Psoas muscle (tissue), 8 donors: ENCODE results near the gene SCN1A. TPM values are rescaled to one million over a fixed set of nuclear protein-coding genes. Genes with fewer than 3 reads are reported as not detected.

Experiments used
- ATAC-seq, 4 donors: fragments of 200-7000 bp; cut with Tn5 transposase; one replicate each; pipeline ENCODE4 v1.9.1; 2020; ENCODE audit warnings: moderate library complexity in 3 of 4, mild to moderate bottlenecking in 2 of 4
- DNase-seq, 2 donors: peaks; one replicate each; pipeline ENCODE4 v3.0.0-alpha.2; 2020
- H3K27ac ChIP-seq: fragments of 200-600 bp; one replicate; pipeline ENCODE4 v1.8.0; 2022
- H3K27me3 ChIP-seq, 3 donors: fragments of 200-600 bp in 1 of 3; one replicate each; pipeline versions ENCODE4 v1.6.1 to v1.8.0; 2013 to 2022; ENCODE audit warnings: low read length in 2 of 3, mild to moderate bottlenecking in 2 of 3, moderate library complexity in 1 of 3; ENCODE audit not compliant: insufficient read depth in 3 of 3
- H3K36me3 ChIP-seq, 2 donors: fragments of 200-600 bp in 1 of 2; one replicate each; pipeline versions ENCODE4 v1.6.1 to v1.8.0; 2013 to 2022; ENCODE audit warnings: low read depth in 1 of 2, mild to moderate bottlenecking in 1 of 2, moderate library complexity in 1 of 2; ENCODE audit not compliant: insufficient read depth in 1 of 2
- H3K4me1 ChIP-seq: fragments of 200-600 bp; one replicate; pipeline ENCODE4 v1.8.0; 2022
- H3K4me3 ChIP-seq: fragments of 200-600 bp; one replicate; pipeline ENCODE4 v1.8.0; 2022; ENCODE audit warnings: mild to moderate bottlenecking
- H3K9me3 ChIP-seq: fragments of 200-600 bp; one replicate; pipeline ENCODE4 v1.8.0; 2022
- CTCF ChIP-seq: fragments of 200-600 bp; IDR thresholded peaks from one replicate; pipeline ENCODE4 v1.8.0; 2022; ENCODE audit warnings: antibody characterized with exemption
- WGBS, 3 donors: extraction: QIAGEN DNeasy Blood & Tissue Kit; methylation state at CpG; one replicate each; pipeline versions ENCODE4 v1.1.6 to v1.1.7; 2013; 5-methylcytosine and 5-hydroxymethylcytosine counted together
- intact Hi-C, 2 donors: fragments of 100-400 bp; cut with DNase I; formaldehyde crosslinking; loops; one replicate each; pipeline versions ENCODE4 v1.11.0 to v1.14.2; 2022
- polyA plus RNA-seq, 3 donors: library from polyadenylated mRNA; stranded (reverse); fragments of 200-250 nt; gene quantifications; one replicate each; pipeline ENCODE4 v1.2.3, GENCODE V29; 2013
- total RNA-seq, 4 donors: library from RNA; stranded (reverse); fragmentation: NEBNext Ultra II Directional in 2 of 4; extraction: Animal tissue kit (Norgen Biotek cat#: 25700) in 2 of 4; gene quantifications; one replicate each; pipeline versions ENCODE4 v1.2.1 to v1.2.4, GENCODE V29; 2021 to 2023
- donor health status: healthy with polysubstance abuse.
- donor health status: DM: no; HTN: no; CAD: no; lungs with moderate emphysema.
- donor health status: Bipolar disorder and iron deficiency.
- donor health status: healthy.
- donor health status: DM: yes; HTN: yes; CAD: no.
- donor health status: DM: no; HTN: no; CAD: no.
- donor health status: DM: no; HTN: no; CAD: no.
- donor health status: DM: yes; HTN: yes; CAD: no.

SCN1A gene
- total and polyA plus RNA-seq, 7 donors: 0.01 TPM; not detected in 6

- no peaks in the 10 kb centered on the region for H3K27me3 ChIP-seq
- no peaks in the 10 kb centered on the region for H3K4me1 ChIP-seq
- DNase-seq: no peak
- TF ChIP-seq CTCF: no peak
- 87 to 97% (median 97%) methylated on average over 4 of the region's 4 CpGs for WGBS, 3 donors
- H3K36me3 ChIP-seq: no peaks in the 10 kb centered on the region
- no peaks in the 10 kb centered on the region for H3K9me3 ChIP-seq
- H3K27ac ChIP-seq: no peak overlapping the region
- intact Hi-C loops: no loop called here
- no peak for ATAC-seq
- H3K4me3 ChIP-seq: no peak overlapping the region
These were observed 166.0 kb downstream of the SCN1A start for GRCh38 chr2:165961818-165962217.

GRCh38 chr2:165959371-165959770 lies 168.4 kb downstream of the SCN1A start:
- DNase-seq: no peak
- TF ChIP-seq CTCF: no peak
- Histone ChIP-seq H3K36me3 (no peaks in the 10 kb centered on the region), H3K4me1 (peaks cover 7% of the 10 kb centered on the region), H3K4me3 (no peak overlapping the region), H3K27me3 (no peaks in the 10 kb centered on the region), H3K27ac (no peak overlapping the region), H3K9me3 (no peaks in the 10 kb centered on the region)
- no peak for ATAC-seq
- 63 to 73% (median 70%) methylated on average over 4 of the region's 4 CpGs for WGBS, 3 donors
- intact Hi-C loops: no loop called here

GRCh38 chr2:165958313-165958960 lies 169.4 kb downstream of the SCN1A start:
- TF ChIP-seq CTCF: no peak
- ATAC-seq (no peak), DNase-seq (no peak)
- 58 to 81% (median 69%) methylated on average over 3 of the region's 3 CpGs for WGBS, 3 donors
- intact Hi-C loops: no loop called here
- H3K9me3 ChIP-seq: no peaks in the 10 kb centered on the region
- H3K36me3 ChIP-seq: no peaks in the 10 kb centered on the region
- H3K27ac ChIP-seq: no peak overlapping the region
- H3K4me1 ChIP-seq: peaks cover 9% of the 10 kb centered on the region
- H3K27me3 ChIP-seq: no peaks in the 10 kb centered on the region
- no peak overlapping the region for H3K4me3 ChIP-seq

- Histone ChIP-seq H3K36me3 (no peaks in the 10 kb centered on the region), H3K4me3 (peak overlapping the region; percentile 17), H3K4me1 (peaks cover 14% of the 10 kb centered on the region), H3K27ac (no peak overlapping the region), H3K27me3 (no peaks in the 10 kb centered on the region), H3K9me3 (no peaks in the 10 kb centered on the region)
- no peak for TF ChIP-seq CTCF
- ATAC-seq (no peak), DNase-seq (peak in 1 of 2 donors; percentile 50)
- 82 to 93% (median 85%) methylated on average over 50 to 60 of the region's 60 CpGs for WGBS, 3 donors
- intact Hi-C loops: no loop called here
These were observed 170.7 kb downstream of the SCN1A start for GRCh38 chr2:165957030-165957675.
